Suprapubic skin (tissue), 4 donors: ENCODE data around the gene GRID1.

ENCODE experiments used
- POLR2A ChIP-seq, 2 donors: fragments of 450-650 bp; IDR thresholded peaks; one replicate each; pipeline ENCODE4 v1.6.1; 2017; ENCODE audit warnings: antibody characterized with exemption in 2 of 2, mild to moderate bottlenecking in 2 of 2, moderate library complexity in 2 of 2
- POLR2AphosphoS5 ChIP-seq, 3 donors: sonication (generic); formaldehyde crosslinking; IDR thresholded peaks; one replicate each; pipeline ENCODE4 v1.6.1; 2017; ENCODE audit warnings: antibody characterized with exemption in 3 of 3
- TF ChIP-seq, protein P1 (sequence below), 2 donors: fragments of 200-600 bp in 1 of 2; fragments of 450-650 bp in 1 of 2; sonication (generic) in 1 of 2; IDR thresholded peaks; one replicate each; pipeline ENCODE4 v1.5.1; 2016 to 2019; ENCODE audit warnings: antibody characterized with exemption in 2 of 2, mild to moderate bottlenecking in 1 of 2, moderate library complexity in 1 of 2

DNA sequence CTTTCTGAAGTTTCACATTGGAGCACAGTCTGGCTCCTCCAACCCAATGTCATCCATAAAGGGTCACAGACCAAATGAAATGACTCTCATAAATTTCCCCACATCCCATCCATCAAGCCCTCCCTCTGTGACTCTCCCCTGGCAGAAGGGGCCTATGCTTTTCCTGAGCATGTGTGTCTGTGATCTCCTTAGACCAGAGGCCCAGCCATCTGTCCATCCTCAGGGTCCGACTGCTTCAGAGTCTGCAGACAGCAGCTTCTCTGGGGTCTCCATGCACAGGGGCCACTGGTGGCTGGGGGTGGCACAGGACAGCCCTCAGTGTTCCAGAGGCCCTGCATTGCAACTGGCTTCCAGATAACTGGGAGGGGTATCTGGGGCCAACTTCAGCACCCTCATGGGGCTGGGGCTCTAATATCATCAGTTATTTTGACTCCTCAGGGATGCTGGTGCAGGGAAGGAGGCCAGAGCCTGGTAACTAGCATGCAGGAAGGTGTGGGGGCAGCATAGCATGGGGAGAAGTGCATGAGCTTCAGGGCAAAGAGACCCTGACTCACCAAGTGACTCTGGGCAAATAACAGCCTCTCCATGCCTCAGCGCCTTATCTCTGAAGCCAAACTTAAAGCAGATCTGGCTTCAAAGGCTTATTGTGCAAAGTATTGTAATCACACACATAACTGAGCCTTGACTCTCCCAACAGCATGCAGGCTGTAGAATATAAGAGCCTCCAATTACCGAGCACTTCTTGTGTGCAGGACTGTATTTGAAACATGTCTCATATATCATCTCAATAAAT is 266.9 kb downstream of the GRID1 start:
- TF ChIP-seq POLR2A (IDR thresholded peaks at IDR 0.05) (no peak), POLR2AphosphoS5 (IDR thresholded peaks at IDR 0.05) (no peak)
- TF ChIP-seq, protein P1, sequence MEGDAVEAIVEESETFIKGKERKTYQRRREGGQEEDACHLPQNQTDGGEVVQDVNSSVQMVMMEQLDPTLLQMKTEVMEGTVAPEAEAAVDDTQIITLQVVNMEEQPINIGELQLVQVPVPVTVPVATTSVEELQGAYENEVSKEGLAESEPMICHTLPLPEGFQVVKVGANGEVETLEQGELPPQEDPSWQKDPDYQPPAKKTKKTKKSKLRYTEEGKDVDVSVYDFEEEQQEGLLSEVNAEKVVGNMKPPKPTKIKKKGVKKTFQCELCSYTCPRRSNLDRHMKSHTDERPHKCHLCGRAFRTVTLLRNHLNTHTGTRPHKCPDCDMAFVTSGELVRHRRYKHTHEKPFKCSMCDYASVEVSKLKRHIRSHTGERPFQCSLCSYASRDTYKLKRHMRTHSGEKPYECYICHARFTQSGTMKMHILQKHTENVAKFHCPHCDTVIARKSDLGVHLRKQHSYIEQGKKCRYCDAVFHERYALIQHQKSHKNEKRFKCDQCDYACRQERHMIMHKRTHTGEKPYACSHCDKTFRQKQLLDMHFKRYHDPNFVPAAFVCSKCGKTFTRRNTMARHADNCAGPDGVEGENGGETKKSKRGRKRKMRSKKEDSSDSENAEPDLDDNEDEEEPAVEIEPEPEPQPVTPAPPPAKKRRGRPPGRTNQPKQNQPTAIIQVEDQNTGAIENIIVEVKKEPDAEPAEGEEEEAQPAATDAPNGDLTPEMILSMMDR (IDR thresholded peaks at IDR 0.05) = no peak
